Measurements from ENCODE around the gene RIMS3. TPM values are rescaled to one million over a fixed set of nuclear protein-coding genes. Genes with fewer than 3 reads are reported as not detected.
A peak's percentile ranks its signal among the peaks of the same experiment; 100 is the strongest.

The RIMS3 gene
- total and polyA plus RNA-seq, 2 donors from 2014 or later, result 1.6 to 6.2 TPM

GRCh38 chr1:40709100-40709801 is 43.8 kb upstream of the RIMS3 start:
- no peak for TF ChIP-seq CTCF (IDR thresholded peaks at IDR 0.05; ENCODE audit: borderline replicate concordance, extremely low read depth, insufficient read depth)
- DNase-seq, result peak in 4 of 5 donors; percentile 91 to 99 (median 96)
- FAIRE-seq, result peak; percentile 74
- H3K9me3 ChIP-seq (ENCODE audit: control insufficient read depth in 2 of 3, insufficient read depth in 1 of 3, low read length in 3 of 3), result no peaks in the 10 kb centered on the region
- peaks cover 7 to 38% (median 28%) of the 10 kb centered on the region in 3 donors for H3K4me1 ChIP-seq (ENCODE audit: control insufficient read depth in 2 of 3, insufficient read depth in 2 of 3, low read depth in 1 of 3, low read length in 3 of 3)
- peak overlapping the region; percentile 81 to 96 (median 89) for H3K4me3 ChIP-seq (ENCODE audit: low read length in 3 of 3)
- H3K9ac ChIP-seq (ENCODE audit: low read length in 3 of 3), result peak overlapping the region; percentile 44 to 97 (median 88)
- H3K36me3 ChIP-seq (ENCODE audit: control insufficient read depth in 2 of 3, insufficient read depth in 3 of 3, low read length in 3 of 3), result no peaks in the 10 kb centered on the region
- intact Hi-C loops (cut with DNase I), result no loop called here
- peak overlapping the region; percentile 73 to 82 for H3K27ac ChIP-seq (ENCODE audit: low read depth in 2 of 2, low read length in 2 of 2)
- H3K27me3 ChIP-seq (ENCODE audit: control insufficient read depth, insufficient read depth, low read length), result no peaks in the 10 kb centered on the region

- intact Hi-C loops (cut with DNase I), result no loop called here
- peak in 1 of 5 donors; percentile 91 for DNase-seq
- no peaks in the 10 kb centered on the region for H3K36me3 ChIP-seq (ENCODE audit: control insufficient read depth in 2 of 3, insufficient read depth in 3 of 3, low read length in 3 of 3)
- peak overlapping the region in 2 of 3 donors; percentile 88 to 97 for H3K9ac ChIP-seq (ENCODE audit: low read length in 3 of 3)
- FAIRE-seq, result no peak
- H3K9me3 ChIP-seq (ENCODE audit: control insufficient read depth in 2 of 3, insufficient read depth in 1 of 3, low read length in 3 of 3), result no peaks in the 10 kb centered on the region
- peak overlapping the region; percentile 73 to 82 for H3K27ac ChIP-seq (ENCODE audit: low read depth in 2 of 2, low read length in 2 of 2)
- TF ChIP-seq CTCF (IDR thresholded peaks at IDR 0.05; ENCODE audit: borderline replicate concordance, extremely low read depth, insufficient read depth), result no peak
- peak overlapping the region; percentile 81 to 96 (median 89) for H3K4me3 ChIP-seq (ENCODE audit: low read length in 3 of 3)
- H3K27me3 ChIP-seq (ENCODE audit: control insufficient read depth, insufficient read depth, low read length), result no peaks in the 10 kb centered on the region
- H3K4me1 ChIP-seq (ENCODE audit: control insufficient read depth in 2 of 3, insufficient read depth in 2 of 3, low read depth in 1 of 3, low read length in 3 of 3), result peaks cover 7 to 33% (median 24%) of the 10 kb centered on the region in 3 donors
Measured at GRCh38 chr1:40708750-40709099, 43.2 kb upstream of the RIMS3 start.

DNA sequence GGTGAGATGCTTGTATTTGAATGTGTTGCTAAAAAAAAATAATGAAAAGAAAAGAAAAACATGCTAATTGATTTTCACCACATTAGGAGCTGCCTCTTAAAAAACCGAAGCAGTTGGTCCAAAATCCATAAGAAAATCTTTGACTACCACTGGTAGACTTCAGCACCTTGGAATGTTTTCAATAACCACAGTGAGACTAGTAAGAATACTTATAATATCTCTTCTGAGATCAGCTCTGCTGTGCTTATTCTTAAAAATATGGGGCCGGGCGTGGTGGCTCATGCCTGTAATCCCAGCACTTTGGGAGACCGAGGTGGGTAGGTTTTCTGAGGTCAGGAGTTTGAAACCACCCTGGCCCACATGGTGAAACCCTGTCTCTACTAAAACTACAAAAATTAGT is 41.1 kb upstream of the RIMS3 start:
- FAIRE-seq, result no peak
- intact Hi-C loops (cut with DNase I), result no loop called here

More for the DNA sequence above, 41.1 kb upstream of the RIMS3 start:
- no peak for DNase-seq
- no peaks in the 10 kb centered on the region for H3K9me3 ChIP-seq (ENCODE audit: control insufficient read depth in 2 of 3, insufficient read depth in 1 of 3, low read length in 3 of 3)
- H3K27ac ChIP-seq (ENCODE audit: low read depth in 2 of 2, low read length in 2 of 2), result no peak overlapping the region
- H3K4me3 ChIP-seq (ENCODE audit: low read length in 3 of 3), result no peak overlapping the region
- H3K4me1 ChIP-seq (ENCODE audit: control insufficient read depth in 2 of 3, insufficient read depth in 2 of 3, low read depth in 1 of 3, low read length in 3 of 3), result peaks cover 7 to 23% (median 19%) of the 10 kb centered on the region in 3 donors
- no peaks in the 10 kb centered on the region for H3K27me3 ChIP-seq (ENCODE audit: control insufficient read depth, insufficient read depth, low read length)
- no peak for TF ChIP-seq CTCF (IDR thresholded peaks at IDR 0.05; ENCODE audit: borderline replicate concordance, extremely low read depth, insufficient read depth)
- no peaks in the 10 kb centered on the region for H3K36me3 ChIP-seq (ENCODE audit: control insufficient read depth in 2 of 3, insufficient read depth in 3 of 3, low read length in 3 of 3)
- H3K9ac ChIP-seq (ENCODE audit: low read length in 3 of 3), result no peak overlapping the region
